Fibroblast of peridontal ligament (primary cell): ENCODE results near the gene PRRC1.
"Not testable (repeated sequence)": the region's sequence is repeated elsewhere in the genome, so short reads cannot be mapped to it uniquely, and the experiment has no call there.

Experiments
- DNase-seq: peaks from one replicate; pipeline ENCODE4 v3.0.0-alpha.2; 2010; ENCODE audit errors: extremely low read depth

The PRRC1 gene

GRCh38 chr5:127545249-127545648 lies 27.8 kb downstream of the PRRC1 start:
- DNase-seq: not testable (repeated sequence)

- peak; percentile 29 for DNase-seq
These were observed 32.1 kb downstream of the PRRC1 start for GRCh38 chr5:127549551-127549950.

GRCh38 chr5:127550652-127551409 lies 33.4 kb downstream of the PRRC1 start:
- peak; percentile 24 for DNase-seq

GRCh38 chr5:127551410-127552041 lies 34.1 kb downstream of the PRRC1 start:
- no peak for DNase-seq

- no peak for DNase-seq
These were observed 38.4 kb downstream of the PRRC1 start for GRCh38 chr5:127555826-127556225.

- DNase-seq: no peak
These were observed 39.3 kb downstream of the PRRC1 start for GRCh38 chr5:127556609-127557334.

GRCh38 chr5:127558273-127558672 lies 40.8 kb downstream of the PRRC1 start:
- DNase-seq: no peak

- peak; percentile 37 for DNase-seq
These were observed 43.8 kb downstream of the PRRC1 start for GRCh38 chr5:127561254-127561653.

GRCh38 chr5:127562252-127562651 lies 44.8 kb downstream of the PRRC1 start:
- peak; percentile 25 for DNase-seq

- DNase-seq: peak; percentile 13
These were observed 45.7 kb downstream of the PRRC1 start for GRCh38 chr5:127563136-127563535.

- peak; percentile 69 for DNase-seq
These were observed 46.7 kb downstream of the PRRC1 start for GRCh38 chr5:127564002-127564769.

- DNase-seq: no peak
These were observed 48.3 kb downstream of the PRRC1 start for GRCh38 chr5:127565586-127566270.

- no peak for DNase-seq
These were observed 49.8 kb downstream of the PRRC1 start for GRCh38 chr5:127567026-127567768.

- DNase-seq: no peak
These were observed 50.7 kb downstream of the PRRC1 start for GRCh38 chr5:127568166-127568565.

GRCh38 chr5:127569471-127569870 lies 52.0 kb downstream of the PRRC1 start:
- DNase-seq: not testable (repeated sequence)

GRCh38 chr5:127571314-127572131 lies 54.1 kb downstream of the PRRC1 start:
- no peak for DNase-seq

- peak; percentile 13 for DNase-seq
These were observed 55.5 kb downstream of the PRRC1 start for GRCh38 chr5:127572930-127573329.

- DNase-seq: no peak
These were observed 57.6 kb downstream of the PRRC1 start for GRCh38 chr5:127574852-127575679.

GRCh38 chr5:127577458-127577857 lies 60.0 kb downstream of the PRRC1 start:
- DNase-seq: no peak
